Omental fat pad (tissue), 4 donors: ENCODE data around the gene MAP2K7. TPM values are rescaled to one million over a fixed set of nuclear protein-coding genes. Genes with fewer than 3 reads are reported as not detected.

Source experiments
- ATAC-seq: fragments of 150-250 bp; one replicate; pipeline ENCODE4 v1.9.1; 2016; ENCODE audit warnings: mild to moderate bottlenecking, moderate library complexity; ENCODE audit not compliant: low FRiP score
- DNase-seq: peaks from one replicate; pipeline ENCODE4 v3.0.0-alpha.2; 2019; ENCODE audit warnings: low spot score
- total RNA-seq, 4 donors: library from RNA; depleted of rRNA; stranded (reverse); fragments of >200 nt; gene quantifications; one replicate each; pipeline ENCODE4 v1.1.0, GENCODE V29; 2016
- TF ChIP-seq, protein P1 (sequence below), 3 donors: fragments of 450-650 bp; IDR thresholded peaks; one replicate each; pipeline ENCODE4 v1.5.1; 2016 to 2017; ENCODE audit warnings: antibody characterized with exemption in 3 of 3, mild to moderate bottlenecking in 3 of 3, moderate library complexity in 2 of 3

The MAP2K7 gene
- total RNA-seq, 4 donors from 2014 or later = 12.9 to 13.7 (median 13.6) TPM

DNA sequence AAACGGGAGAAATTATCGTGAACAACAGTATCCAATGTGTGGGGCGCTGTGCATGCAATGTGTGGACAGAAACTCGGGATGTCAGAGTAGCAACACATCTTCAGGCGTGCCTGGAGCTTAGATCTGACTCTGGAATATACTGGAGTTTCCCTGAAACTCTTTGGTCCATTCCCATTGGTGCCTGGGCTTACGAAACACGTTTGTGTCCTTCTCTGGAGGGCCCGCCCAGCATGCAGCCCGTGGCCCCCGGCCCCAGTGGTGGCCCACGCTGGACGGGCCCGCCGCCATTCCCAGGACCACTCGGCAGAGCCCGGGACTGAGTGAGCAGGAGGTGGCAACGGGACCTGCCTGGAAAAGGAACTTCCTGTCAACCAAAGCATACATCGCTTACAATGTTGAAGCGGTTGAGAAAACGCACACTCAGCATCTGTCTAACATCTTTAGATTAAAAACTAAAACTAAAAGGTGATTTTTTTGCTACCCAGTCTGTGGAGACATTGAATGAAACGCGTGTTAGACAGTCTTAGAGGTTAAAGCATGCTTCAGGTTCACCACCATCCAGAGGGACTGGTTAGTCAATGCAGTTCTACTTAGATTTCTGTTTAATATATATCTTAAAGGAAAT, 59.1 kb downstream of the MAP2K7 start:
- TF ChIP-seq, protein P1, sequence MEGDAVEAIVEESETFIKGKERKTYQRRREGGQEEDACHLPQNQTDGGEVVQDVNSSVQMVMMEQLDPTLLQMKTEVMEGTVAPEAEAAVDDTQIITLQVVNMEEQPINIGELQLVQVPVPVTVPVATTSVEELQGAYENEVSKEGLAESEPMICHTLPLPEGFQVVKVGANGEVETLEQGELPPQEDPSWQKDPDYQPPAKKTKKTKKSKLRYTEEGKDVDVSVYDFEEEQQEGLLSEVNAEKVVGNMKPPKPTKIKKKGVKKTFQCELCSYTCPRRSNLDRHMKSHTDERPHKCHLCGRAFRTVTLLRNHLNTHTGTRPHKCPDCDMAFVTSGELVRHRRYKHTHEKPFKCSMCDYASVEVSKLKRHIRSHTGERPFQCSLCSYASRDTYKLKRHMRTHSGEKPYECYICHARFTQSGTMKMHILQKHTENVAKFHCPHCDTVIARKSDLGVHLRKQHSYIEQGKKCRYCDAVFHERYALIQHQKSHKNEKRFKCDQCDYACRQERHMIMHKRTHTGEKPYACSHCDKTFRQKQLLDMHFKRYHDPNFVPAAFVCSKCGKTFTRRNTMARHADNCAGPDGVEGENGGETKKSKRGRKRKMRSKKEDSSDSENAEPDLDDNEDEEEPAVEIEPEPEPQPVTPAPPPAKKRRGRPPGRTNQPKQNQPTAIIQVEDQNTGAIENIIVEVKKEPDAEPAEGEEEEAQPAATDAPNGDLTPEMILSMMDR (IDR thresholded peaks at IDR 0.05) = no peak
- ATAC-seq = no peak
- no peak for DNase-seq

DNA sequence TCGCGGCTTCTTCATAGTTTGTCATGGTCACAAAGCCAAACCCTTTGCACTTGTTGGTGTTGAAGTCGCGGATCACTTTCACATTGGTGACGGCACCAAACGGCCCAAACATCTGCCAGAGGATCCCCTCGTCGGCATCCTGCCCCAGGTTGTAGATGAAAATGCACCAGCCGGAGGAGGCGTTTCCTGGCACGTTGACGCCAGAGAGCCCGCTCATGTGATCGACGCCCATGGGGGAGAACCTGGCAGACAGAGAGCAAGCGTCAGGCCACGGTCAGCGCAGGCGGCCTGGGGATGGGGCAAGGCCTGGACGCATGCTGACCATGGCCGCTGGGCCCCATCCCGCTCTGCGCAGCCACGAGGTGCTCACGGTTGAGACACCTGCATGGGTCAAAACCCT, 59.9 kb downstream of the MAP2K7 start:
- TF ChIP-seq, protein P1 (IDR thresholded peaks at IDR 0.05) = no peak
- ATAC-seq (no peak), DNase-seq (no peak)

Other genes starting within 250 kb of the MAP2K7 start
- 1 to 10 TPM in 1 of 4 donors, not detected in 3; 1.6 TPM for gene RETN, start 234.8 kb upstream of the MAP2K7 start, total RNA-seq
- gene MCEMP1, start 226.8 kb upstream of the MAP2K7 start, total RNA-seq = 1 to 10 TPM; 2.2 to 6.5 (median 3.4) TPM
- 10 to 100 TPM; 54.1 to 83.6 (median 76.7) TPM for gene TRAPPC5, start 223.0 kb upstream of the MAP2K7 start, total RNA-seq
- gene FCER2, start 201.7 kb upstream of the MAP2K7 start, total RNA-seq = 1 to 10 TPM in 2 of 4 donors, under 1 TPM in 2; 0.65 to 1.8 (median 1.0) TPM
- gene CLEC4G, start 171.8 kb upstream of the MAP2K7 start, total RNA-seq = 1 to 10 TPM; 2.3 to 9.3 (median 6.0) TPM
- 10 to 100 TPM; 12.7 to 21.8 (median 17.2) TPM for gene CD209, start 156.3 kb upstream of the MAP2K7 start, total RNA-seq
- under 1 TPM in 2 of 4 donors, not detected in 2; 0.56 to 0.93 TPM for gene CLEC4M, start 140.6 kb upstream of the MAP2K7 start, total RNA-seq
- gene EVI5L, start 73.7 kb upstream of the MAP2K7 start, total RNA-seq = 10 to 100 TPM in 1 of 4 donors, 1 to 10 TPM in 3; 6.9 to 10.8 (median 7.9) TPM
- gene PRR36, start 29.5 kb upstream of the MAP2K7 start, total RNA-seq = not detected
- 1 to 10 TPM in 3 of 4 donors, under 1 TPM in 1; 0.79 to 6.5 (median 3.0) TPM for gene LRRC8E, start 15.4 kb upstream of the MAP2K7 start, total RNA-seq
- not detected for gene TGFBR3L, start 11.0 kb downstream of the MAP2K7 start, total RNA-seq
- 10 to 100 TPM in 3 of 4 donors, 1 to 10 TPM in 1; 4.7 to 13.1 (median 12.3) TPM for gene SNAPC2, start 16.5 kb downstream of the MAP2K7 start, total RNA-seq
- gene CTXN1, start 22.3 kb downstream of the MAP2K7 start, total RNA-seq = 1 to 10 TPM in 3 of 4 donors, not detected in 1; 1.6 to 3.7 (median 2.0) TPM
- gene TIMM44, start 39.8 kb downstream of the MAP2K7 start, total RNA-seq = 10 to 100 TPM; 44.3 to 53.3 (median 47.6) TPM
- 10 to 100 TPM; 23.7 to 41.1 (median 30.3) TPM for gene ELAVL1, start 101.8 kb downstream of the MAP2K7 start, total RNA-seq
- gene CCL25, start 148.9 kb downstream of the MAP2K7 start, total RNA-seq = not detected
- not detected for gene FBN3, start 245.7 kb downstream of the MAP2K7 start, total RNA-seq